ENCODE data around the gene EN2.

The EN2 gene

GRCh38 chr7:155484483-155485399 lies 26.8 kb downstream of the EN2 start:
- in situ Hi-C loops (cut with MboI; ENCODE audit: low sequenced_read_pairs) = no loop called here

- in situ Hi-C loops (cut with MboI; ENCODE audit: low sequenced_read_pairs) = no loop called here
Measured at GRCh38 chr7:155486783-155487508, 29.0 kb downstream of the EN2 start.

DNA sequence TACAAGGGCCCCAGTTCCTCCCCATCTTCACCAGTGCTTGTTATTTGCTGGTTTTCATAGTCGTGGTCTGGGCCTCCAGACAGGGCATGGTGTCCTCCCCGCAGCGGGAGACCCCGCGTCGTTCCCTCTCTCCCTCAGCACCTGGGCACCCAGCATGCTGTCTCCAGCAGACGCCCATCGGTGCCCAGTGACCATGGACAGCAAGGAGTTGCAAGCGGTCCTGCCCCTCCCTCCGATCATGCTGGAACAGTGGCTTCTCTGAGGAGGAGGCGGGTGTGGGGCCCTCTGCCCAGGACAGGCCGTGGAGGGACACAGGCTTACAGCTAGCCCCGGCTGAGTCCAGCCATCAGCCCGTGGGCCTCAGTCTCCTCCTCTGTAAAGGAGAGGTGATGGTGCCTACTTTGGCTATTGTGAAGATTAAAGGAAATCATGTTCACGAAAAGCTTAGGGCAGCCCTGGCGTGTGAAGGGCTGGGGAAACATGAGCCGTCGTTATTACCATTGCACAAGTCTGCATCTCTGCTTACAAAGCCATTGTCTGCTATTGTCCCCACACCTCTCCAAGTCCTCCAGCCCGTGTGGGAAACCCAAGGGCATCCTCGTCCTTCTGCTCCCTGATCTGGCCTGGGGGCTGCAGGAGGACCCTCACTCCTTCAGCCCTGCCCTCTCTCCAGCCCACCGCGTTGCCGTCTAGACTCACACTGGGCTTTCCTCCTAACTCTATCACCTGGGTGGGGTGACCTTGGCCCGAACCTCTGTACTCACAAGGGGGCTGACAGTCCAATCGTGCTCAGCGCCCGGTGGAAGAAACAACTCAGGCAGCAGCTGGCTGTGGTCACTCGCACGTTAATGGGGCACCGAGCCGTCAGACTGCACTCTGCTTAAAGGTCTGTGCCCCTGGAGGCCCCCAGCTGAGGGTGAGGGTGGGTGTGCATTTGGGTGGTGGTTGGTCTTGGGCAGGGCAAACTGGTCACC lies 29.9 kb downstream of the EN2 start:
- in situ Hi-C loops (cut with MboI; ENCODE audit: low sequenced_read_pairs) = no loop called here

DNA sequence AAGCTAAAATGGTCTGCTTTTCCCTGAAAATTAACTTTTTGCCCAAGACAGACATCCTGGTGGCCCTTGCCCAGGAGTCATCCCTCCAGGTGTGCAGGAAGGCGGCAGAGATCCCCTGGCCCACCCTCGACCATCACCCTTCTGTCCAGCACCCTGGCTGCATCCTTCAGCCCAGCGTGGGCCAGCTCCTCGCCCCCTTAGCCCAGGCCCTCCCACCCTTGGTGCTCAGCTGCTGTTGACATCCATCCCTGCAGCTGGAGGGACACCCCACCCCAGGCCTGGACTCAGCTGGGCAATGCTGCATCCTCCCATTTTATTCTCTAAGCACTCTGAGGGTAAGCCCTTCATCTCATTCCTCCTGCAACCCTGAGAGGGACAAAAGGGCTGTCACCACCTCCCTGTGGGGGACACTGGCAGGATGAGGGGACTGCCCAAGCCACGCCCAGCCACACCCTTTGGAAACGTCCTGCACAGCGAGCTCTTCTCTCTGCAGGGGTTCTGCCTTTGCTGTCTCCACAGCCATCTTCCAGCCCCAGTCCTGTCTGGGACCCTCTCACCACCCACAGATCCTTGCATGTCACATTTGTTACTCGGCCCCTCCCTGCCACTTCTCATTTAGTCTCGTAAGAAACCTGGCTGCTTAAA lies 30.7 kb downstream of the EN2 start:
- in situ Hi-C loops (cut with MboI; ENCODE audit: low sequenced_read_pairs) = no loop called here

DNA sequence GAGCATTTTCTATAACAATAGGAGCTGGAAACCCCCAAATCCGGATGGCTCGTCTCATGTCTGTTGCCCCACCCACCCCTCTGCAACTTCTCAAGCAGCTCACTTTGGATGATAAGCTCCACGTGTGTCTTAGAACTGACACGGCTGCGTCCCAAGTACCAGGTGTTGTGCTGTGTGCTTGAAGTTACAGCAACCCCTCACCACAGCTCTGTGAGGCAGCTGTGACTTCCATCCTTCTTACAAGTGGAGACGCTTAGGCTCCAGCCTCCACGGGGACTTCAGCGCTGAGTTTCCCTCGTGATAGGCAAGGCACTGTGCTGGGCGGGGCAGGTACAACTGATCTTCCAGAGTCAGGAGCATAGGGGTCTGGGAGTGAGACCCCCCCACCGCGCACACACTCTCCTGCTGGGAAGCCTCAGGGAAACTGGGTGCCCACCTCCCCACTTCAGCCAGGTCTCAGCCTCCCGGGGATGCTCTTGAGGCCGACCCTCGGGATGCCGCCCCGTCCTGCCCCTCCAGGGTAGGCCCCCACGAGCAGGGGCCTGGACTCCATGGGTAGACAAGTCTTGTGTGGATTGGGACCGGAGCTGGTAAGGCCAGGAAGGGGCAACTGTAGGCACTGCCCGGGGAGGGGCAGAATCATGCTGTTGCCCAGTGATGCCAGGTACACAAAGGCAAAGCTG lies 31.4 kb downstream of the EN2 start:
- in situ Hi-C loops (cut with MboI; ENCODE audit: low sequenced_read_pairs) = no loop called here

- in situ Hi-C loops (cut with MboI; ENCODE audit: low sequenced_read_pairs) = no loop called here
Measured at GRCh38 chr7:155489862-155490696, 32.1 kb downstream of the EN2 start.

- in situ Hi-C loops (cut with MboI; ENCODE audit: low sequenced_read_pairs) = no loop called here
Measured at GRCh38 chr7:155490697-155491628, 33.0 kb downstream of the EN2 start.

GRCh38 chr7:155491812-155492211 lies 33.9 kb downstream of the EN2 start:
- in situ Hi-C loops (cut with MboI; ENCODE audit: low sequenced_read_pairs) = no loop called here

- in situ Hi-C loops (cut with MboI; ENCODE audit: low sequenced_read_pairs) = no loop called here
Measured at GRCh38 chr7:155493744-155494538, 36.0 kb downstream of the EN2 start.

DNA sequence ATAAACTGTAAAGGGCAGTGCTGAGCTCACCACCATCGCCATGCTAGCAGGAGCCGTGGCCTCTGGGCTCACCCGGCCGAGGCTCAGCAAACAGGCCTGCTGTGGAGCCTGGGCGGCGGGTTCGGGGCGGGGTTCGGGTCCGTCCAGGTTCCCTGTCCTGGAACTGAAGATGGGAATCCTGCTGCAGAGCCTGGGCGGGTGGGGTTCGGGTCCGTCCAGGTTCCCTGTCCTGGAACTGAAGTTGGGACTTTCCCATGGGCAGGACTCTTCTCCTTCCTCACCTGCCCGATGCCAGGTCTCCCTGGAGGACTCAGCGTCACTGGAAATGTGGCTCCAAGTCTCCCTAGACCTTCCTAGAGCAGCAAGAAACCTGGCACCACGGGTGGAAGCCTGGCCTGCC lies 36.6 kb downstream of the EN2 start:
- in situ Hi-C loops (cut with MboI; ENCODE audit: low sequenced_read_pairs) = no loop called here

DNA sequence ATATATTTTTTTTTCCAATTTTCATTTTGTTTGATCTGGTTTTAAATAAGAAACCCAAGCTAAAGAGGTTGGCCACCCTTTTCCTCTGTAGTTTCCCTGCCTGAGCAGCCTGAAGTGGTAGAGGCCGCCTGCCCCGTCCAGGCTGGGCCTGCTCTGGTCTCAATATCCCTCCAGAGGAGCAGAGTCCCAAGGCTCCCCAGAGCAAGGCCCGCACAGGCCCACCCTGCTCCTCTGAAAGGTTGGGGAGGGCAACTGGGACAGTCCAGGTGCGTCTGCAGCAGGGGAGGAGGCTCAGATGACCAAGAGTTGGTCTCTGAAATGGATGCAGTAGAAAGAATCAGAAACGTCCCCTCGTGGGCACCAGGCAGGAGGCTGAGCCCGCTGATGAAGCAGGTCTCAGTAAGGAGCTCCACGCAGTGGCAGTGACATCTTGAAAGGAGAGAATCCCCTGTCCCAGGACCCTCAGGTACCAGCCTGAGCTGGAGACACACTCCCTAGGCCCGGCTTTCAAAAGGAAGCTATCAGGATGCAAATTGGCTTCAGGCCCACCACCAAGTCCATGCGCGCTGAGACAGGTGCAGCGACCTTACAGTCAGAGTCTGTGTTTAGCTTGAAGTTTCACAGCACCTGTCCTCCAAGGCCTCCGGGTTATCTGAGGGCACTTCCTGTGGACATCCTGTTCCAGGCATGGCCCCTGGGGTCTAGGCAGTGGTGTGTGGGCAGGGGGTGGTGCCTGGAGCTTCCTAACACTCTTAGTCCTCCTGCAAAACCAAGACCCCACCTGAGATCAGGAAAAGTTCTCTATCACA lies 37.7 kb downstream of the EN2 start:
- in situ Hi-C loops (cut with MboI; ENCODE audit: low sequenced_read_pairs) = no loop called here

DNA sequence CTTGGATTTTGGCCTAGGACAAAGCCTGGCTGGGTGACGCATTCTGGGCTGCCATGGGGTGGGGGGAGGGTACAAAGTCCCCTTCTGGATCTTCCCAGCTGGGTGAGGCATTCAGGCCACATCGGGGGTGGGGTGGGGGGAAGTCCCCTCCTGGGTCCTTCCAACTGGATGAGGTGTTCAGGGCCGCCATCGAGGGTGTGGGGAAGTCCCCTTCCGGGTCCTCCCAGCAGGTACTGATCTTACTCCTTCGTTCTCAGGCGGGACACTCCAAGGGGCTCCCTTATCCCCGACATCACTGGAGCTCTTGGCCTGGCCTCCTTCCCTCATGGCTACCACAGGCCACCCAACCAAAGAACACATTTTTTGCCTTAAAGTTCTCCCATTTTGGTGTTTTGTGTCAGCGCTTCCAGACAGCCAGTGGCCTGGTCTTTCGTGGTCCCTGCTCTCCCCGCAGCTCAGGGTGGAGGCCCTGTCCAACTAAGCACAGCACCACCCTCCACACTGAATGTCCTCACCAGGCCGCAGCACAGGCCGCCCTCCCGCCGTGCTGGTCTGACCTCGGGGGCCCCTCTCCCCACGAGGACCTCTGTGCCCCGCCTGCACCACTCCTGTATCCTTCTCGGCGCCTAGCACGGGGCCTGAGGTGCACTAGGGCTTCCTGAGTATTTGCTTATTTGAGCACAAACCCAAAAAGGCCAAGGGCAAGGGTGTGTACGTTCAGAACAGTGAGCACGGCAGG lies 38.5 kb downstream of the EN2 start:
- in situ Hi-C loops (cut with MboI; ENCODE audit: low sequenced_read_pairs) = no loop called here

- in situ Hi-C loops (cut with MboI; ENCODE audit: low sequenced_read_pairs) = no loop called here
Measured at GRCh38 chr7:155497149-155497901, 39.4 kb downstream of the EN2 start.

DNA sequence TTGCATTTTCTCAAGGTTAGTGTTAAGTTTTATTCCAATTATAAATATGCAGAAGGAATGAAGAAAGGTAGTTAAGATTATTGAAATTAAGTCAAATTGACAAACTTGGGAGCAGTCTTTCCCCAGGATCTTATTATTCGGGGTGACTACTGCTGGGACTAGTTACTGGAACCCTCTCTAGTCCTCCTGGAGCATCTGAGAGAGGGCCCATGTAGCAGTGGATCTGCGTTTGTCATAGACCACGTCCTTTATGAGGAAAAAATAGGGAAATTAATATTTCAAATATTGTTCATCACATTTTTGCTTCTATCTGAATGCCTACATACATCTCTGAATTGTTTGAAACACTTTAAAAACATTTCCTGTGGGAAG lies 47.5 kb downstream of the EN2 start:
- in situ Hi-C loops (cut with MboI; ENCODE audit: low sequenced_read_pairs) = no loop called here

DNA sequence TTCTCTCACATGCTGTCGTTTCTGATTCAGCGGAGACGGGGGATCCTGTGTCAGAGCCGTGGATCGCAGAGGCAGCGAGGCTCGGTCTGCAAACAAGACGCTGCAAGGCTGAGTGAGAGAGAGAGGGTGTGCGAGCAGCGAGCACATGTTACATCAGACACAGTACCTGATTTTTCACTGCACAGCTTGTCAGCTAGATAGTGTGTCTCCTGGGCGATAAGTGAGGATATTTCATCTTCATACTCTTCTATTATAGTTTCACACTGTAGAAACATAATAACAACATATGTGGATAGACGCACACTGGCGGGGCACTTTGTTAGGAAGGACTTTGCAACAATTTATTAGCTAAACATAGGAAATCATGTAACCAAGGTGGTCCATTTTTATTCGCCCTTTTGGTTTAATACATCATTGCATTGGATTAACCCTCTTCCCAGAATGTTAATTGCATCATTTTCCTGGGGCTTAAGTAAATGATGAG lies 49.0 kb downstream of the EN2 start:
- in situ Hi-C loops (cut with MboI; ENCODE audit: low sequenced_read_pairs) = no loop called here

Measured in hTERT RPE-1 (cell line).